Activated naive CD8-positive, alpha-beta T cell treated with anti-CD3 and anti-CD28 coated beads, Interleukin-2, amount 50 U/mL, for 24 hours (primary cell): ENCODE results near the gene NOL4L.

Experiments
- ATAC-seq: fragments of 150-1000 bp; cut with Tn5 transposase; one replicate; pipeline ENCODE4 v1.10.0; 2021
- DNase-seq: peaks from one replicate; pipeline ENCODE4 v3.0.0; 2021
- H3K27ac Mint-ChIP-seq: one replicate; pipeline ENCODE4 v1.8.0; 2021; ENCODE audit warnings: mild to moderate bottlenecking, mixed read lengths
- H3K27me3 Mint-ChIP-seq: one replicate; pipeline ENCODE4 v1.8.0; 2021; ENCODE audit warnings: mixed read lengths
- H3K36me3 Mint-ChIP-seq: one replicate; pipeline ENCODE4 v1.8.0; 2021; ENCODE audit warnings: low read depth, mixed read lengths
- H3K4me1 Mint-ChIP-seq: one replicate; pipeline ENCODE4 v1.8.0; 2021; ENCODE audit warnings: mixed read lengths
- H3K4me3 Mint-ChIP-seq: one replicate; pipeline ENCODE4 v1.8.0; 2021; ENCODE audit warnings: mild to moderate bottlenecking, moderate library complexity, mixed read lengths
- H3K9me3 Mint-ChIP-seq: one replicate; pipeline ENCODE4 v1.8.0; 2021; ENCODE audit warnings: mixed read lengths

NOL4L gene

GRCh38 chr20:32532246-32532645 lies 52.9 kb downstream of the NOL4L start:
- no peaks in the 10 kb centered on the region for H3K27me3 Mint-ChIP-seq
- no peaks in the 10 kb centered on the region for H3K9me3 Mint-ChIP-seq
- H3K4me1 Mint-ChIP-seq = peaks cover 73% of the 10 kb centered on the region
- H3K27ac Mint-ChIP-seq = no peak overlapping the region
- H3K4me3 Mint-ChIP-seq = no peak overlapping the region
- H3K36me3 Mint-ChIP-seq = no peaks in the 10 kb centered on the region
- ATAC-seq (no peak), DNase-seq (no peak)

GRCh38 chr20:32528905-32529670 lies 56.0 kb downstream of the NOL4L start:
- Mint-ChIP-seq H3K4me3 (peak overlapping the region; percentile 8), H3K4me1 (peaks cover 78% of the 10 kb centered on the region), H3K36me3 (no peaks in the 10 kb centered on the region), H3K9me3 (no peaks in the 10 kb centered on the region), H3K27me3 (no peaks in the 10 kb centered on the region), H3K27ac (peak overlapping the region; percentile 90)
- ATAC-seq (no peak), DNase-seq (no peak)

DNA sequence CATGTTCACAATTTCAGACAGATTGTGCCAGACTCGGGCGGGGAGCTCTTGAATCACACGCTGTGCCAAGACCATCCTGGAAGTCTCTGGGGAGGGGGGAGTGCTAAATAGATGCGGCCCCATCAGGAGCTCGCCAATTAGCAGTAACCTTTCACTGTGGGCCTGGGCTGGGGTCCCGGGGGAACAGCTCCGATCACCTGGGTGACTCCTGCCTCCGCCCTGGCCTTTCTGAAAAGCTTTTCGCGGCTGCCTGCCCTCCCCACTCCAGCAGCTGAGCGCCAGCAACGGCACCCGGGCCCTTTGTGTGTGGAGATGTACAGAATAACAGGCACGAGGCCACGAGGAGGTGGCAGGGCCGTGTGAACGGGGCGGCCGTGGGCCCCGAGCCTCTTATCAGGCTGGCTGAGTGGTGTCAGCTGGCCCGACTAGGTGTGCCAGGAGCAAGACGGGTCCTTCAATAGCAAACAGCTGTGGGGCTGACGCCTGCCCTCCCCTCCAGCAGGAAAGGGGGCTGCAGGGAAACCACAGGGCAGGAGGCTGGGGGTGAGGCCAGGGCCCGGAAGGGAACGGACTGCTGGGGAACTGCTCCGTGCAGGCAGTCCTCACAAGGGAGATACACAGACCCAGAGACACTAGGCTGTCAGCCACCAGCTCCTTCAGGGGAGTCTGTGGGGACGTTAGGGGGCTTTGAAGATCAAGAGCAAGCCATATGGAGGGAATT lies 56.8 kb downstream of the NOL4L start:
- peak overlapping the region; percentile 8 for H3K4me3 Mint-ChIP-seq
- no peaks in the 10 kb centered on the region for H3K36me3 Mint-ChIP-seq
- H3K9me3 Mint-ChIP-seq = no peaks in the 10 kb centered on the region
- no peak for DNase-seq
- H3K4me1 Mint-ChIP-seq = peaks cover 78% of the 10 kb centered on the region
- peak overlapping the region; percentile 90 for H3K27ac Mint-ChIP-seq
- no peaks in the 10 kb centered on the region for H3K27me3 Mint-ChIP-seq
- ATAC-seq = peak; percentile 27

DNA sequence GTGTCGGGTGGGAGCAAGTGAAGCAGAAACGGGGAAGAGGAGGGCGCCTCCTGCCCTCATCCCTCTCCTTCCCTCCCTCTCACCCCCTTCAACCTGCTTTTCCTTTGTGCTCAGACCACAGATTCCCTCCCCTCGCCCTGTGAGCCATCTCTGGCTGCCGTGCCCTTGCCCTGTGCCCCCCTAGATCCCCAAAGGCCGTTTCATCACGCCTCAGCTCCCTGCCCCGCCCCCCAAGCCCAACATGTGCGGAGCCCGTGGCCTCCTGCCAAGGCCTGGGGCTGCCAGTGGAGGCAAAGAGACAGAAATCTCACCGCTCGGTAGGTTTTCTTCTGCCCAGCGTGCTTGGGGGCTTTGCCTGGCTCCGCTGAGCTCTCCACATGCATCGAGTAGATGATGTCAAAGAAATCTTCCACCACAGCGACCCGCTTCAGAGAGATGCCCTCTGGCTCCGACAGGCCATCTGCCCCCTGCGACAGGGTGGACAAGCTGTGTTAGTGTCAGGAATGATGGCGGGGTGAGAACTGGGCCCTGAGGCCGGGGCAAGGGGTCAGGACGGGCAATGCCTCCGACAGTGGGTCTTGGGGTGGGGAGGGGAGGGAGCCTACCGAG lies 57.6 kb downstream of the NOL4L start:
- Mint-ChIP-seq H3K9me3 (no peaks in the 10 kb centered on the region), H3K4me1 (peaks cover 80% of the 10 kb centered on the region), H3K4me3 (peak overlapping the region; percentile 29), H3K27ac (peak overlapping the region; percentile 90), H3K36me3 (no peaks in the 10 kb centered on the region), H3K27me3 (no peaks in the 10 kb centered on the region)
- peak; percentile 14 for ATAC-seq
- peak; percentile 64 for DNase-seq

- Mint-ChIP-seq H3K27ac (peak overlapping the region; percentile 90), H3K27me3 (no peaks in the 10 kb centered on the region), H3K4me3 (peak overlapping the region; percentile 29), H3K36me3 (no peaks in the 10 kb centered on the region), H3K4me1 (peaks cover 83% of the 10 kb centered on the region), H3K9me3 (no peaks in the 10 kb centered on the region)
- no peak for DNase-seq
- ATAC-seq = peak; percentile 39
Measured at GRCh38 chr20:32527052-32527446, 58.1 kb downstream of the NOL4L start.

GRCh38 chr20:32526541-32526940 lies 58.6 kb downstream of the NOL4L start:
- peak overlapping the region; percentile 90 for H3K27ac Mint-ChIP-seq
- H3K4me3 Mint-ChIP-seq = peak overlapping the region; percentile 14
- no peak for ATAC-seq

DNA sequence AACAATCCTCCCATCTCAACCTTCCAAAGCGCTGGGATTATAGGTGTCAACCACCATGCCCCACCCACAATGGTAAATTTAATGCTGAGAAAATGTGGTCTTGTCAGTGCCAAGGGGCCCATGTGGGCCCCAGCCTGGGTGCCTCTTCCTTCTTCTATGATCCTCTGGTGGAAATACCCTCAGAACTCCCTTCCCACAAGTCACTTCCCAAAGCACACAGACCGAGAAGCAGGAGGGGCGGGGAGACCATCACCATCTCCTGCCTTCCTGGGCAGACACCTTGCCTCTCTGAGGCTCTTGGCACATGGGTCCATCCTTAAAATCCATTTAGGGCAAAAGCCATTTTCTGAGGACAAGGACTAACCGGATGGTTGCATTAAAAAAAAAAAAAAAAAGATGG lies 59.0 kb downstream of the NOL4L start:
- Mint-ChIP-seq H3K27me3 (no peaks in the 10 kb centered on the region), H3K4me3 (peak overlapping the region; percentile 14), H3K36me3 (no peaks in the 10 kb centered on the region), H3K4me1 (peaks cover 84% of the 10 kb centered on the region), H3K27ac (peak overlapping the region; percentile 90), H3K9me3 (no peaks in the 10 kb centered on the region)
- ATAC-seq = no peak
- no peak for DNase-seq

More at GRCh38 chr20:32526541-32526940, 58.6 kb downstream of the NOL4L start:
- DNase-seq = no peak
- H3K27me3 Mint-ChIP-seq = no peaks in the 10 kb centered on the region
- peaks cover 84% of the 10 kb centered on the region for H3K4me1 Mint-ChIP-seq
- no peaks in the 10 kb centered on the region for H3K9me3 Mint-ChIP-seq
- no peaks in the 10 kb centered on the region for H3K36me3 Mint-ChIP-seq

GRCh38 chr20:32524829-32525501 lies 60.2 kb downstream of the NOL4L start:
- DNase-seq (no peak), ATAC-seq (no peak)
- Mint-ChIP-seq H3K27ac (no peak overlapping the region), H3K9me3 (no peaks in the 10 kb centered on the region), H3K4me1 (peaks cover 83% of the 10 kb centered on the region), H3K27me3 (no peaks in the 10 kb centered on the region), H3K4me3 (no peak overlapping the region), H3K36me3 (no peaks in the 10 kb centered on the region)

GRCh38 chr20:32523613-32524213 lies 61.4 kb downstream of the NOL4L start:
- Mint-ChIP-seq H3K9me3 (no peaks in the 10 kb centered on the region), H3K36me3 (no peaks in the 10 kb centered on the region), H3K27me3 (no peaks in the 10 kb centered on the region), H3K4me1 (peaks cover 70% of the 10 kb centered on the region), H3K4me3 (no peak overlapping the region), H3K27ac (peak overlapping the region; percentile 17)
- no peak for DNase-seq
- no peak for ATAC-seq

DNA sequence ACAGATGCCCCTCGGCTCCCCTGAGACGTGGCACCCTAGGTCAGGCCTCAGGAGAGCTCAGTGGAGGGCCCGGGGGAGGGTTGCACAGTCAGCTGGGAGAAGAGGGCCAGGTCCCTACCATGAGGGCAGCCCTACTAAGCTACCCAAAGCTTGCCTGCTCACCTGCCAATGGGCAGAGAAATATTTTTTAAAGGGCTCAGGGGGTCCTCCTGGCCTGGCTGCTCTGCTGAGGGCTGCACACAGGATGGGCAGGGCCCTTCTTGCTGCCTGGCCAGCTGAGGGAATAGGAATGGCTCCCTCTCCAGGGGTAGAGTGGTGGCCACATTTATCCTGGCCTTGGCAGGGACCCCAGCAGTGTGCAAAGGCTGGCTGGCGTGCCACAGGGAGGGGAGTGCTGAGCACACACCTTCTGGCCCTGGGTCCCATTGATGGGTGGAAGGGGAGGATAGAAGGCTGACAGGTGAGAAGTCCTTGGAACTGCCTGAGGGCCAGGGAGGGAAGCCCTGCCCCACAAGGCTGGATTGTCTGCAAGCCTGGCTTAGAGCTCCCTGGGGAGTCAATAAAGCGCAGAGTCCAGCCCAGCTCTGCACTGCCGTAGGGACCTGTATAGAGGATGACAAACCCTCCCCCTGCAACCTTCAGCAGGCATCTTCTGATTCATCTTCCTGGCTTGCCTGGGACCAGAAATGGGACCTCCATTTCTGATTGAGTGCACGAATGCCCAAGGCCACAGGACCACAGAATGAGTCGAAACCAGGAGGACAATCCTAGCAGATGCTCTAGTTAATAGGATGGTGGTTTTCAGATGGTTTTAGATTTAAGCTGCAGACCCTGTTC lies 62.1 kb downstream of the NOL4L start:
- H3K4me3 Mint-ChIP-seq = no peak overlapping the region
- H3K36me3 Mint-ChIP-seq = no peaks in the 10 kb centered on the region
- H3K4me1 Mint-ChIP-seq = peaks cover 63% of the 10 kb centered on the region
- H3K9me3 Mint-ChIP-seq = no peaks in the 10 kb centered on the region
- no peak for DNase-seq
- H3K27me3 Mint-ChIP-seq = no peaks in the 10 kb centered on the region
- peak; percentile 51 for ATAC-seq
- H3K27ac Mint-ChIP-seq = no peak overlapping the region

DNA sequence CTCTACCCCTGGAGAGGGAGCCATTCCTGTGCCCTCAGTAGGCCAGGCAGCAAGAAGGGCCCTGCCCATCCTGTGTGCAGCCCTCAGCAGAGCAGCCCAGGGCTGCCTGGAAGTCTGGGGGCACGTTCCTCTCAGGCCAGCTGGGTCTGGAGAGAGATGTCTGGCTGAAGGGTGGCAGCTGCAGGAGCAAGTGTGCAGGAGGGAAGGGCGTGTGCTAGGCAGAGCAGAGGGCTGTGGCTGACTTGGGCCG lies 62.7 kb downstream of the NOL4L start:
- no peaks in the 10 kb centered on the region for H3K27me3 Mint-ChIP-seq
- H3K27ac Mint-ChIP-seq = no peak overlapping the region
- no peaks in the 10 kb centered on the region for H3K9me3 Mint-ChIP-seq
- no peaks in the 10 kb centered on the region for H3K36me3 Mint-ChIP-seq
- peaks cover 60% of the 10 kb centered on the region for H3K4me1 Mint-ChIP-seq
- no peak for ATAC-seq
- no peak for DNase-seq
- no peak overlapping the region for H3K4me3 Mint-ChIP-seq

GRCh38 chr20:32521780-32522525 lies 63.2 kb downstream of the NOL4L start:
- H3K4me3 Mint-ChIP-seq = peak overlapping the region; percentile 11
- H3K9me3 Mint-ChIP-seq = no peaks in the 10 kb centered on the region
- peaks cover 55% of the 10 kb centered on the region for H3K4me1 Mint-ChIP-seq
- no peaks in the 10 kb centered on the region for H3K36me3 Mint-ChIP-seq
- no peaks in the 10 kb centered on the region for H3K27me3 Mint-ChIP-seq
- DNase-seq = peak; percentile 78
- ATAC-seq = peak; percentile 61
- H3K27ac Mint-ChIP-seq = peak overlapping the region; percentile 56

DNA sequence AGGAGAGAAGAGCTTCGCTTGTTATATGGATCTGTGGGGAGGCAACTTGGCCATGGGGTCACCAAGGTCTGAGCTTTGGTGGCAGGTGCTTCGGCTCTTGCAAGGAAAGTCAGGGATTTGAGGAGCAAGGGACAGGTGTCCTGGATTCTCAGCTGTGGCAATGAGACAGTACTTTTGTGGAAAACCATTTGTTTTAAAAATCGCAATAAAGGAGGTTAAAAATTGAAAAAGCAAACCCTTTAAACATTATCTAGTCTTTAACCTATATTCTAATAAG lies 64.3 kb downstream of the NOL4L start:
- Mint-ChIP-seq H3K27ac (no peak overlapping the region), H3K9me3 (no peaks in the 10 kb centered on the region), H3K4me3 (no peak overlapping the region), H3K36me3 (peaks cover 4% of the 10 kb centered on the region), H3K4me1 (peaks cover 50% of the 10 kb centered on the region), H3K27me3 (no peaks in the 10 kb centered on the region)
- ATAC-seq (no peak), DNase-seq (no peak)
